Tibial nerve (tissue), 4 donors: ENCODE measurements around the gene TPGS1. TPM values are rescaled to one million over a fixed set of nuclear protein-coding genes. Genes with fewer than 3 reads are reported as not detected.
A peak's percentile ranks its signal among the peaks of the same experiment; 100 is the strongest.
"Not testable (repeated sequence)": the region's sequence is repeated elsewhere in the genome, so short reads cannot be mapped to it uniquely, and the experiment has no call there.

ENCODE experiments used
- DNase-seq, 2 donors: peaks; one replicate each; pipeline ENCODE4 v3.0.0-alpha.2; 2019; ENCODE audit warnings: low spot score in 2 of 2
- H3K27ac ChIP-seq, 4 donors: fragments of 200-600 bp; sonication (generic) in 3 of 4; one replicate each; pipeline ENCODE4 v1.5.1; 2017 to 2019; ENCODE audit warnings: mild to moderate bottlenecking in 1 of 4
- H3K27me3 ChIP-seq, 2 donors: fragments of 200-600 bp; sonication (generic) in 1 of 2; one replicate each; pipeline versions ENCODE4 v1.5.1 to v1.6.0; 2017 to 2019
- H3K36me3 ChIP-seq, 3 donors: fragments of 200-600 bp; sonication (generic); one replicate each; pipeline ENCODE4 v1.5.1; 2018 to 2019
- H3K4me1 ChIP-seq, 4 donors: fragments of 200-600 bp; sonication (generic) in 3 of 4; one replicate each; pipeline ENCODE4 v1.5.1; 2017 to 2019
- H3K4me3 ChIP-seq, 4 donors: fragments of 200-600 bp; sonication (generic) in 3 of 4; one replicate each; pipeline ENCODE4 v1.5.1; 2017 to 2019; ENCODE audit warnings: mild to moderate bottlenecking in 1 of 4, moderate library complexity in 1 of 4
- H3K9me3 ChIP-seq, 4 donors: fragments of 200-600 bp; sonication (generic) in 3 of 4; one replicate each; pipeline ENCODE4 v1.5.1; 2017 to 2019
- EP300 ChIP-seq, 2 donors: sonication (generic); formaldehyde crosslinking; IDR thresholded peaks; one replicate each; pipeline ENCODE4 v1.6.1; 2017; ENCODE audit warnings: antibody characterized with exemption in 2 of 2, mild to moderate bottlenecking in 1 of 2
- POLR2A ChIP-seq, 2 donors: fragments of 450-650 bp; IDR thresholded peaks; one replicate each; pipeline ENCODE4 v1.6.1; 2017; ENCODE audit warnings: antibody characterized with exemption in 2 of 2, mild to moderate bottlenecking in 2 of 2, moderate library complexity in 2 of 2
- WGBS, 2 donors: methylation state at CpG; one replicate each; pipeline ENCODE4 v1.1.5; 2018; 5-methylcytosine and 5-hydroxymethylcytosine counted together
- total RNA-seq, 4 donors: library from RNA; depleted of rRNA; stranded (reverse); fragments of >200 nt; gene quantifications; one replicate each; pipeline ENCODE4 v1.1.0, GENCODE V29; 2016
- TF ChIP-seq, protein P1 (sequence below), 5 experiments: fragments of 200-600 bp in 3 of 5; fragments of 450-650 bp in 2 of 5; sonication (generic) in 3 of 5; IDR thresholded peaks; one replicate each; pipeline ENCODE4 v1.5.1; 2016 to 2019; ENCODE audit warnings: antibody characterized with exemption in 5 of 5, mild to moderate bottlenecking in 3 of 5, moderate library complexity in 2 of 5

The TPGS1 gene
- total RNA-seq, 4 donors from 2014 or later: 108 to 131 (median 115) TPM

GRCh38 chr19:478976-479375 lies 28.3 kb upstream of the TPGS1 start:
- WGBS, 2 donors: 59 to 61% methylated on average over 14 of the region's 14 CpGs
- no peak overlapping the region for H3K4me3 ChIP-seq
- H3K4me1 ChIP-seq: peaks cover 0 to 6% (median 2%) of the 10 kb centered on the region in 4 donors
- TF ChIP-seq, protein P1, sequence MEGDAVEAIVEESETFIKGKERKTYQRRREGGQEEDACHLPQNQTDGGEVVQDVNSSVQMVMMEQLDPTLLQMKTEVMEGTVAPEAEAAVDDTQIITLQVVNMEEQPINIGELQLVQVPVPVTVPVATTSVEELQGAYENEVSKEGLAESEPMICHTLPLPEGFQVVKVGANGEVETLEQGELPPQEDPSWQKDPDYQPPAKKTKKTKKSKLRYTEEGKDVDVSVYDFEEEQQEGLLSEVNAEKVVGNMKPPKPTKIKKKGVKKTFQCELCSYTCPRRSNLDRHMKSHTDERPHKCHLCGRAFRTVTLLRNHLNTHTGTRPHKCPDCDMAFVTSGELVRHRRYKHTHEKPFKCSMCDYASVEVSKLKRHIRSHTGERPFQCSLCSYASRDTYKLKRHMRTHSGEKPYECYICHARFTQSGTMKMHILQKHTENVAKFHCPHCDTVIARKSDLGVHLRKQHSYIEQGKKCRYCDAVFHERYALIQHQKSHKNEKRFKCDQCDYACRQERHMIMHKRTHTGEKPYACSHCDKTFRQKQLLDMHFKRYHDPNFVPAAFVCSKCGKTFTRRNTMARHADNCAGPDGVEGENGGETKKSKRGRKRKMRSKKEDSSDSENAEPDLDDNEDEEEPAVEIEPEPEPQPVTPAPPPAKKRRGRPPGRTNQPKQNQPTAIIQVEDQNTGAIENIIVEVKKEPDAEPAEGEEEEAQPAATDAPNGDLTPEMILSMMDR (IDR thresholded peaks at IDR 0.05): no peak
- TF ChIP-seq EP300 (IDR thresholded peaks at IDR 0.05) (no peak), POLR2A (IDR thresholded peaks at IDR 0.05) (no peak)
- H3K36me3 ChIP-seq: no peaks in the 10 kb centered on the region
- no peak overlapping the region for H3K27ac ChIP-seq
- H3K27me3 ChIP-seq: peaks cover 0 to 4% of the 10 kb centered on the region in 2 donors
- H3K9me3 ChIP-seq: peaks cover 0 to 11% (median 0%) of the 10 kb centered on the region in 4 donors
- DNase-seq: no peak

DNA sequence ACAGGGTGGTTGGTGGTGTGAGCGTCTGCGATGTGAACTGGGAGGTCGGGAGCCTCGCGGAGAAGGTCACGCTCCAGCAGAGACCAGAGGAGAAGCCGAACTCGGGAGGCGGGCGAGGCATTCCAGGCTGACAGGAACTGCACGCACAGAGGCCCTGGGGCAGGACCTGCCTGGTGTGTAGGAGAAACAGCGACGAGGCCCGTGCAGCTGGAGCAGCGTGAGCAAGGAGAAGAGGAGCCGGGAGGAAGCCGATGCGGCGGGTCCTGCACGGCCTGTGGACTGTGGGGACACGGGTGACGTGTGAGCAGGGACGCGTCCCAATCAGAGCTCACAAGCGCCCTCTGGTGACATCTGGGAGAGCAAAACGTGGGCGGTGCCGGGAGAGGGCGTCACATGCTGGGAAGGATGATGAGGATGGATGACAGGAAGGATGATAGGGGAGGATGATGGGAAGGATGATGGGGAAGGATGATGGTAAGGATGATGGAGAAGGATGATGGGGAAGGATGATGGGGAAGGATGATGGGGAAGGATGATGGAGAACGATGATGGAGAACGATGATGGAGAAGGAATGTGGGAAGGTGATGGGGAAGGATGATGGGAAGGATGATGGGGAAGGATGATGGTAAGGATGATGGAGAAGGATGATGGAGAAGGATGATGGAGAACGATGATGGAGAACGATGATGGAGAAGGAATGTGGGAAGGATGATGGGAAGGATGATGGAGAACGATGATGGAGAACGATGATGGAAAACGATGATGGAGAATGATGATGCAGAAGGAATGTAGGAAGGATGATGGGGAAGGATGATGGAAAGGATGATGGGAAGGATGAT lies 27.1 kb upstream of the TPGS1 start:
- peaks cover 0 to 8% of the 10 kb centered on the region in 2 donors for H3K27me3 ChIP-seq
- DNase-seq: peak; percentile 62 to 86
- TF ChIP-seq POLR2A (IDR thresholded peaks at IDR 0.05) (no peak), EP300 (IDR thresholded peaks at IDR 0.05) (peak in 1 of 2 donors; percentile 15)
- TF ChIP-seq, protein P1 (IDR thresholded peaks at IDR 0.05): peak; percentile 19 to 47 (median 34)
- peak overlapping the region in 2 of 4 donors; percentile 34 to 66 for H3K27ac ChIP-seq
- 28 to 32% methylated on average over 36 of the region's 36 CpGs for WGBS, 2 donors
- H3K9me3 ChIP-seq: peaks cover 0 to 11% (median 0%) of the 10 kb centered on the region in 4 donors
- H3K4me1 ChIP-seq: peaks cover 0 to 9% (median 2%) of the 10 kb centered on the region in 4 donors
- H3K36me3 ChIP-seq: no peaks in the 10 kb centered on the region
- peak overlapping the region in 1 of 4 donors; percentile 36 for H3K4me3 ChIP-seq

DNA sequence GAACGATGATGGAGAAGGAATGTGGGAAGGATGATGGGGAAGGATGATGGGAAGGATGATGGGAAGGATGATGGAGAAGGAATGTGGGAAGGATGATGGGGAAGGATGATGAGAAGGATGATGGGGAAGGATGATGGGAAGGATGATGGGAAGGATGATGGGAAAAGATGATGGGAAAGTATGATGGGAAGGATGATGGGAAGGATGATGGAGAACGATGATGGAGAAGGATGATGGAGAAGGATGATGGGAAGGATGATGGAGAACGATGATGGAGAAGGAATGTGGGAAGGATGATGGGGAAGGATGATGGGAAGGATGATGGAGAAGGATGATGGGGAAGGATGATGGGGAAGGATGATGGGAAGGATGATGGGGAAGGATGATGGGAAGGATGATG lies 26.2 kb upstream of the TPGS1 start:
- H3K27me3 ChIP-seq, H3K4me3 ChIP-seq, DNase-seq, H3K27ac ChIP-seq, H3K36me3 ChIP-seq: not testable (repeated sequence)
- Histone ChIP-seq H3K4me1 (peaks cover 0 to 13% (median 6%) of the 10 kb centered on the region in 4 donors), H3K9me3 (peaks cover 0 to 11% (median 0%) of the 10 kb centered on the region in 4 donors)
- WGBS, 2 donors: 90 to 92% methylated on average over 3 of the region's 3 CpGs

DNA sequence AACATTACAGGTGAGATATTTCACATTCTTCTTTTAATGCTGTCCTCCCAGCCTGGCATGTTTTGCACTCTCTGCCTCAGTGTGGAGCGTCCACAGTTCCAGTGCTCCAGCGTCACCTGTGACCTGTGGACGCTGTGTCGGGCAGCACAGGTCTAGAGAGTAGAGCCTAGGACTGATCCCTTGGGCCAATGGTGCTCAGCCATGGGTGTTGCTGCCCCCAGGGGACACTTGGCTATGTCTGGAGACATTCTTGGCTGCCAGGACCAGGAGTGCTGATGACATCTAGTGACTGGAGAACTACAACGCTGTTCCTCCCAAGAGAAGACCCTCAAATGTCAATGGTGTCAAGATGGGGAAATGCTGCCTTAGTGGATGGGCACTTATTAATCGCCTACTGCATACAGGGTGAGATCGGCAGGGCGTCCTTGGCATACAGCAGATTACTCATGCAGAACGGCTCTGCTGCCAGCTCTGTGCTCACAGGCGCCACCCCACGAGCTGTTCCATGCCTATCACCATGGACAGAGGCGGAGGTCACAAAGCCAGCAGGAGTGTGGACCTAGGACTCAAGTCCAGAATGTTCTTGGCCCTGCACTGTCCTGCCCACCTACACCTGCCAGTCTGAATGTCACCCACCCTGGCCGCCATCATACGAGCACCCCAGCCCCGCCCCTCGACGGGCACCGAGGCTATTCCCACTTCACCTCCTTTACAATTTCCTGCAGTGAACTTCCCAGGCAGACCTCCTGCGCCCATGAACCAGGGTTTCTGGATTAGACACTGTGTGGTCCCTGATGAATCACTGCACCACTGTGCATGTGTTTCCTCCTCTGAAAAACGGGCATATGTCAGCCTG lies 24.9 kb upstream of the TPGS1 start:
- H3K36me3 ChIP-seq: no peaks in the 10 kb centered on the region
- peaks cover 0 to 11% (median 0%) of the 10 kb centered on the region in 4 donors for H3K9me3 ChIP-seq
- WGBS, 2 donors: 62 to 64% methylated on average over 19 to 20 of the region's 20 CpGs
- TF ChIP-seq POLR2A (IDR thresholded peaks at IDR 0.05): no peak
- TF ChIP-seq, protein P1 (IDR thresholded peaks at IDR 0.05): no peak
- TF ChIP-seq EP300 (IDR thresholded peaks at IDR 0.05): no peak
- H3K4me1 ChIP-seq: peaks cover 0 to 18% (median 8%) of the 10 kb centered on the region in 4 donors
- DNase-seq: no peak
- H3K27me3 ChIP-seq: peaks cover 0 to 9% of the 10 kb centered on the region in 2 donors
- no peak overlapping the region for H3K4me3 ChIP-seq
- no peak overlapping the region for H3K27ac ChIP-seq

DNA sequence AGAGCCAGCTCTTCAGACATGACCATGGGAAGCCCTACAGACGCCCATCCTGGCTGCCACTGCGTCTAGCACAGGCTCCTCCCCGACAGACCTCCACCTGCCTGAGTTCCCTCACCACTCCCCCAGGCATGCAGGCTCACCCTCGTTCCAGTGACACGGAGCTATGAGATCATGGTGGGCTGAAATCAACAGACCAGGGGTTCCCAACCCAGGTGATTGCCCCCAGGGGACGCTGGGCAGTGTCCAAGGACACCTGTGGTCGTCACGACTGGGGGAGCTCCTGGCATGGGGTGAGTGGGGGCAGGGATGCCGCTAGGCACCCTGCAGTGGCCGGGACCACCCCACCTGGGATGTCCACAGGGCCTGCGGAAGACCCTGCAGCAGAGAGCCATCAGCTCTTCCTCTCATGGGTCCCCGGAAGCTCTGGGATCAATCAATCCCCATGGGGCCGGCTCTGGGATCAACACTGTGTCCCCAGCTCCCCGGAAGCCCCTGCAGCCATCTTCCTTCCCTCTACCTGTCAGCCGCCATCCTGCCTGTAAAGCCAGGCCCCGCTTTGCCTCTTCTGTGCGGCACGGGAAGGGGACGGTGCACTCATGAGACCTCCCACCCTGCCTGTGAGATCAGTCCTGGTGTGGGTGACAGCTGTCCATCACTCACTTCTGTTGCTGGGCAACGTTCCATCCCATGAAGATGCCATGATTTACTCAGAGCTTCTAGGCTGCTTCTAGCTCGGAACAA lies 23.8 kb upstream of the TPGS1 start:
- H3K36me3 ChIP-seq: no peaks in the 10 kb centered on the region
- no peak for DNase-seq
- TF ChIP-seq, protein P1 (IDR thresholded peaks at IDR 0.05): no peak
- TF ChIP-seq POLR2A (IDR thresholded peaks at IDR 0.05) (no peak), EP300 (IDR thresholded peaks at IDR 0.05) (no peak)
- H3K27me3 ChIP-seq: peaks cover 0 to 9% of the 10 kb centered on the region in 2 donors
- H3K9me3 ChIP-seq: peaks cover 0 to 11% (median 0%) of the 10 kb centered on the region in 4 donors
- H3K27ac ChIP-seq: no peak overlapping the region
- WGBS, 2 donors: 49 to 68% methylated on average over 16 to 21 of the region's 21 CpGs
- peaks cover 0 to 26% (median 8%) of the 10 kb centered on the region in 4 donors for H3K4me1 ChIP-seq
- H3K4me3 ChIP-seq: no peak overlapping the region
